H9 (cell line): ENCODE data around the gene STPG3. TPM values are rescaled to one million over a fixed set of nuclear protein-coding genes. Genes with fewer than 3 reads are reported as not detected.

ENCODE experiments used
- DNase-seq: peaks from one replicate; pipeline ENCODE4 v3.0.0-alpha.2; 2017
- H2AFZ ChIP-seq: one replicate; pipeline ENCODE4 v1.6.1; 2013; ENCODE audit warnings: mild to moderate bottlenecking, low read length, control low read depth, moderate library complexity
- H2AK5ac ChIP-seq: 2 replicates; pipeline ENCODE4 v1.6.1; 2013; ENCODE audit warnings: low read length, control low read depth, mixed read lengths; ENCODE audit not compliant: insufficient read length
- H2BK120ac ChIP-seq: one replicate; pipeline ENCODE4 v1.6.1; 2013; ENCODE audit warnings: low read depth, mild to moderate bottlenecking, low read length, control low read depth, inconsistent platforms; ENCODE audit not compliant: poor library complexity, severe bottlenecking
- H2BK12ac ChIP-seq: 2 replicates; pipeline ENCODE4 v1.6.1; 2013; ENCODE audit warnings: low read length, control low read depth, mixed read lengths, low read depth; ENCODE audit not compliant: insufficient read length
- H2BK15ac ChIP-seq: 2 replicates; pipeline ENCODE4 v1.6.1; 2013; ENCODE audit warnings: low read depth, low read length, control low read depth
- H2BK20ac ChIP-seq: one replicate; pipeline ENCODE4 v1.6.1; 2013; ENCODE audit warnings: low read depth, mild to moderate bottlenecking, low read length, control low read depth, inconsistent platforms; ENCODE audit not compliant: poor library complexity, severe bottlenecking
- H2BK5ac ChIP-seq: 2 replicates; pipeline ENCODE4 v1.6.1; 2013; ENCODE audit warnings: low read length, control low read depth, mixed read lengths; ENCODE audit not compliant: insufficient read length
- H3K14ac ChIP-seq: 2 replicates; pipeline ENCODE4 v1.6.1; 2013; ENCODE audit warnings: low read length, control low read depth; ENCODE audit not compliant: insufficient read depth
- H3K18ac ChIP-seq: 2 replicates; pipeline ENCODE4 v1.6.1; 2013; ENCODE audit warnings: low read depth, mild to moderate bottlenecking, mixed read lengths, low read length, control low read depth; ENCODE audit not compliant: insufficient read length
- H3K23ac ChIP-seq: 2 replicates; pipeline ENCODE4 v1.6.1; 2013; ENCODE audit warnings: low read length, control low read depth, mixed read lengths, low read depth; ENCODE audit not compliant: insufficient read length
- H3K23me2 ChIP-seq: 2 replicates; pipeline ENCODE4 v1.6.1; 2013; ENCODE audit warnings: low read depth, mild to moderate bottlenecking, mixed read lengths, low read length, control low read depth; ENCODE audit not compliant: insufficient read length, poor library complexity, severe bottlenecking
- H3K27ac ChIP-seq: 2 replicates; pipeline ENCODE4 v1.5.1; 2013; ENCODE audit warnings: low read length, control low read depth, mixed read lengths, low read depth; ENCODE audit not compliant: insufficient read length
- H3K27me3 ChIP-seq: 2 replicates; pipeline ENCODE4 v1.6.1; 2013; ENCODE audit warnings: low read length, control low read depth, inconsistent platforms; ENCODE audit not compliant: insufficient read depth
- H3K4ac ChIP-seq: 2 replicates; pipeline ENCODE4 v1.6.1; 2013; ENCODE audit warnings: low read depth, mild to moderate bottlenecking, control low read depth, inconsistent platforms, low read length, moderate library complexity
- H3K4me1 ChIP-seq: 2 replicates; pipeline ENCODE4 v1.6.1; 2013; ENCODE audit warnings: low read length, control low read depth, inconsistent platforms; ENCODE audit not compliant: insufficient read depth
- H3K4me2 ChIP-seq: 2 replicates; pipeline ENCODE4 v1.6.1; 2013; ENCODE audit warnings: low read length, control low read depth, mixed read lengths; ENCODE audit not compliant: insufficient read length, insufficient read depth
- H3K56ac ChIP-seq: 2 replicates; pipeline ENCODE4 v1.6.1; 2013; ENCODE audit warnings: low read depth, mild to moderate bottlenecking, mixed read lengths, low read length, control low read depth; ENCODE audit not compliant: insufficient read length
- H3K79me1 ChIP-seq: 2 replicates; pipeline ENCODE4 v1.6.1; 2013; ENCODE audit warnings: low read depth, mild to moderate bottlenecking, moderate library complexity, low read length, control low read depth, inconsistent platforms; ENCODE audit not compliant: insufficient read depth, poor library complexity, severe bottlenecking
- H3K79me2 ChIP-seq: 2 replicates; pipeline ENCODE4 v1.6.1; 2013; ENCODE audit warnings: low read length, control low read depth, inconsistent platforms; ENCODE audit not compliant: insufficient read depth
- H3K9ac ChIP-seq: 2 replicates; pipeline ENCODE4 v1.6.1; 2013; ENCODE audit warnings: low read length, control low read depth, mixed read lengths; ENCODE audit not compliant: insufficient read length; ENCODE audit errors: extremely low read depth
- H3K9me3 ChIP-seq: one replicate; pipeline ENCODE4 v1.6.1; 2013; ENCODE audit warnings: low read depth, low read length, inconsistent platforms; ENCODE audit not compliant: control insufficient read depth
- H3T11ph ChIP-seq: one replicate; pipeline ENCODE4 v1.6.1; 2013; ENCODE audit warnings: mild to moderate bottlenecking, low read length, control low read depth, inconsistent platforms
- H4K20me1 ChIP-seq: one replicate; pipeline ENCODE4 v1.6.1; 2013; ENCODE audit not compliant: control insufficient read depth, insufficient read length, insufficient read depth
- H4K5ac ChIP-seq: 2 replicates; pipeline ENCODE4 v1.6.1; 2013; ENCODE audit warnings: low read depth, mild to moderate bottlenecking, mixed read lengths, low read length, control low read depth; ENCODE audit not compliant: insufficient read length
- H4K8ac ChIP-seq: replicated peaks from 2 replicates; pipeline ENCODE4 v1.6.1; 2013; ENCODE audit warnings: low read length, control low read depth, mixed read lengths, low read depth; ENCODE audit not compliant: insufficient read length
- H4K91ac ChIP-seq: 2 replicates; pipeline ENCODE4 v1.6.1; 2013; ENCODE audit warnings: low read depth, mild to moderate bottlenecking, moderate library complexity, mixed read lengths, low read length, control low read depth; ENCODE audit not compliant: insufficient read length
- H3K27ac Mint-ChIP-seq, 3 experiments: 2 replicates in 2 of 3; 3 replicates in 1 of 3; pipeline ENCODE4 v1.8.0; 2020 to 2021; ENCODE audit warnings: mixed read lengths in 3 of 3, mild to moderate bottlenecking in 1 of 3, moderate library complexity in 1 of 3
- H3K27me3 Mint-ChIP-seq: 2 replicates; pipeline ENCODE4 v1.8.0; 2021; ENCODE audit warnings: low read depth, mild to moderate bottlenecking, moderate library complexity, mixed read lengths
- H3K36me3 Mint-ChIP-seq, 3 experiments: 2 replicates in 2 of 3; 3 replicates in 1 of 3; pipeline ENCODE4 v1.8.0; 2020 to 2021; ENCODE audit warnings: low read depth in 3 of 3, mixed read lengths in 3 of 3; ENCODE audit not compliant: insufficient read depth in 1 of 3
- H3K4me1 Mint-ChIP-seq, 2 experiments: 2 replicates each; pipeline ENCODE4 v1.8.0; 2020; ENCODE audit warnings: mixed read lengths in 2 of 2
- H3K4me3 Mint-ChIP-seq, 2 experiments: 2 replicates in 1 of 2; 3 replicates in 1 of 2; pipeline ENCODE4 v1.8.0; 2020 to 2021; ENCODE audit warnings: mild to moderate bottlenecking in 2 of 2, mixed read lengths in 2 of 2, moderate library complexity in 1 of 2
- H3K9me3 Mint-ChIP-seq, 2 experiments: 2 replicates in 1 of 2; 3 replicates in 1 of 2; pipeline ENCODE4 v1.8.0; 2020; ENCODE audit warnings: mild to moderate bottlenecking in 2 of 2, mixed read lengths in 2 of 2, moderate library complexity in 1 of 2
- WGBS: extraction: QIAGEN DNeasy Blood & Tissue Kit; methylation state at CpG from one replicate; pipeline ENCODE4 v1.1.7; 2013; ENCODE audit warnings: missing lambda C conversion rate, low lambda C conversion rate, mixed read lengths; ENCODE audit not compliant: insufficient read length; ENCODE audit errors: extremely low coverage; 5-methylcytosine and 5-hydroxymethylcytosine counted together
- total RNA-seq: library from RNA; stranded (reverse); gene quantifications from 2 replicates; pipeline ENCODE4 v1.2.1, GENCODE V29; 2021
- TF ChIP-seq, protein P1 (sequence below): fragments of 200-600 bp; sonication (generic); conservative IDR thresholded peaks from 3 replicates; pipeline ENCODE4 v1.8.0; 2021; ENCODE audit warnings: antibody characterized with exemption, mild to moderate bottlenecking

Gene STPG3
- total RNA-seq, 1 experiment from 2014 or later, result not detected

DNA sequence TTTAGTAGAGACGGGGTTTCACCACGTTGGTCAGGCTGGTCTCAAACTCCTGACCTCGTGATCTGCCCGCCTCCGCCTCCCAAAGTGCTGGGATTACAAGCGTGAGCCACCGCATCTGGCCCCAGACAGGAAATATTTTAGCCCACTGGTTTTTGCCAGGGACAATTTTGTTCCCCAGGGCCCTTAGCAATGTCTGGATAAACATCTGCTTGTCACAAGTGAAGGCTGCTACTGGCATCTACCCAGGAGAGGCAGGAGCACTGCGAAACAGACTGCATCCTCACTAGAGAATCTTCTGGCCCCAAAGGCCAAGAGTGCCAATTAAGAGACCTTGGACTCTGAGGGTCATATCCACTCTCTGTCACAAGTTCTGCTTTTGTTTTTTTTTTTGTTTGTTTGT, 48.1 kb upstream of the STPG3 start:
- peaks cover 13% of the 10 kb centered on the region; the same call in 1 of the 2 replicates for H3K79me2 ChIP-seq

More for the DNA sequence above, 48.1 kb upstream of the STPG3 start:
- Histone ChIP-seq H2BK5ac (no peak overlapping the region), H4K91ac (no peak overlapping the region), H2BK15ac (no peak overlapping the region), H4K20me1 (no peaks in the 10 kb centered on the region), H2BK20ac (no peak overlapping the region), H3K18ac (no peak overlapping the region), H3K27me3 (no peaks in the 10 kb centered on the region), H3K4me1 (no peaks in the 10 kb centered on the region; the same call in 1 of the 2 replicates), H4K8ac (no peak overlapping the region), H3K23ac (no peak overlapping the region), H2AK5ac (no peak overlapping the region), H2BK12ac (no peak overlapping the region), H3K4me2 (no peak overlapping the region), H3K14ac (no peak overlapping the region), H2AFZ (no peak overlapping the region), H3K79me1 (peaks cover 23% of the 10 kb centered on the region), H4K5ac (no peak overlapping the region), H3T11ph (no peak overlapping the region), H3K9me3 (no peaks in the 10 kb centered on the region), H2BK120ac (no peak overlapping the region), H3K23me2 (peaks cover 8% of the 10 kb centered on the region), H3K27ac (no peak overlapping the region), H3K56ac (no peak overlapping the region), H3K4ac (no peak overlapping the region), H3K9ac (no peak overlapping the region)
- H3K4me1 Mint-ChIP-seq, result peaks cover 25 to 41% of the 10 kb centered on the region in 2 experiments
- no peak overlapping the region for H3K27ac Mint-ChIP-seq
- H3K27me3 Mint-ChIP-seq, result peaks cover 2% of the 10 kb centered on the region; the same call in 1 of the 2 replicates
- H3K36me3 Mint-ChIP-seq, result peaks cover 6 to 20% (median 13%) of the 10 kb centered on the region in 3 experiments
- no CpG with 5 or more reads among the region's 8 CpGs for WGBS
- TF ChIP-seq, protein P1, sequence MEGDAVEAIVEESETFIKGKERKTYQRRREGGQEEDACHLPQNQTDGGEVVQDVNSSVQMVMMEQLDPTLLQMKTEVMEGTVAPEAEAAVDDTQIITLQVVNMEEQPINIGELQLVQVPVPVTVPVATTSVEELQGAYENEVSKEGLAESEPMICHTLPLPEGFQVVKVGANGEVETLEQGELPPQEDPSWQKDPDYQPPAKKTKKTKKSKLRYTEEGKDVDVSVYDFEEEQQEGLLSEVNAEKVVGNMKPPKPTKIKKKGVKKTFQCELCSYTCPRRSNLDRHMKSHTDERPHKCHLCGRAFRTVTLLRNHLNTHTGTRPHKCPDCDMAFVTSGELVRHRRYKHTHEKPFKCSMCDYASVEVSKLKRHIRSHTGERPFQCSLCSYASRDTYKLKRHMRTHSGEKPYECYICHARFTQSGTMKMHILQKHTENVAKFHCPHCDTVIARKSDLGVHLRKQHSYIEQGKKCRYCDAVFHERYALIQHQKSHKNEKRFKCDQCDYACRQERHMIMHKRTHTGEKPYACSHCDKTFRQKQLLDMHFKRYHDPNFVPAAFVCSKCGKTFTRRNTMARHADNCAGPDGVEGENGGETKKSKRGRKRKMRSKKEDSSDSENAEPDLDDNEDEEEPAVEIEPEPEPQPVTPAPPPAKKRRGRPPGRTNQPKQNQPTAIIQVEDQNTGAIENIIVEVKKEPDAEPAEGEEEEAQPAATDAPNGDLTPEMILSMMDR, result no peak
- peak overlapping the region in 1 of 2 experiments; percentile 42; a peak in 3 of 5 replicates for H3K4me3 Mint-ChIP-seq
- H3K9me3 Mint-ChIP-seq, result no peaks in the 10 kb centered on the region
- no peak for DNase-seq
